Endothelial cell of umbilical vein (primary cell): ENCODE data around the gene SSH2. TPM values are rescaled to one million over a fixed set of nuclear protein-coding genes. Genes with fewer than 3 reads are reported as not detected.

Experiments used
- BruUV-seq: library from RNA; stranded (reverse); fragments of 400-500 nt; replicated peaks from 2 replicates; lab custom pipeline; 2021; lab: Mats Ljungman, UMichigan
- CTCF ChIA-PET: fragments of 300-600, 350-600 bp; sonication (Branson Sonifier 250); formaldehyde crosslinking; loops from one replicate; lab custom pipeline; 2021; ENCODE audit warnings: antibody characterized with exemption, inconsistent platforms; lab: Charles Lee
- POLR2A ChIA-PET: fragments of 300-600, 350-600 bp; sonication (Branson Sonifier 250); formaldehyde crosslinking; loops from one replicate; lab custom pipeline; 2021; ENCODE audit warnings: antibody characterized with exemption, inconsistent platforms; lab: Charles Lee
- DNase-seq: peaks from one replicate; pipeline ENCODE4 v3.0.0-alpha.2; 2011; ENCODE audit warnings: low read depth, low spot score
- FAIRE-seq: peaks from 2 replicates; lab custom pipeline; 2011; peaks lifted over from hg19 to GRCh38; lab: Jason Lieb, UNC
- H2AFZ ChIP-seq: 2 replicates; pipeline ENCODE4 v1.6.0; 2012; ENCODE audit warnings: low read depth, low read length, control low read depth, inconsistent platforms
- H3K27ac ChIP-seq: 2 replicates; pipeline ENCODE4 v1.5.1; 2011; ENCODE audit warnings: low read depth, mild to moderate bottlenecking, control low read depth, low read length, moderate library complexity; ENCODE audit not compliant: insufficient read depth
- H3K27me3 ChIP-seq, 2 experiments: 2 replicates each; pipeline versions ENCODE4 v1.6.0 to v1.6.1; 2011; ENCODE audit warnings: low read length in 2 of 2, mixed read lengths in 1 of 2; ENCODE audit not compliant: control insufficient read depth in 2 of 2, insufficient read depth in 2 of 2
- H3K36me3 ChIP-seq, 2 experiments: 2 replicates in 1 of 2; 3 replicates in 1 of 2; pipeline ENCODE4 v1.5.1; 2011; ENCODE audit warnings: low read length in 2 of 2, mild to moderate bottlenecking in 1 of 2, moderate library complexity in 1 of 2; ENCODE audit not compliant: control insufficient read depth in 2 of 2, insufficient read depth in 2 of 2; ENCODE audit errors: extremely low read depth in 1 of 2
- H3K4me1 ChIP-seq: 3 replicates; pipeline ENCODE4 v1.5.1; 2011; ENCODE audit warnings: mild to moderate bottlenecking, low read length; ENCODE audit not compliant: control insufficient read depth, insufficient read depth; ENCODE audit errors: extremely low read depth
- H3K4me2 ChIP-seq: 2 replicates; pipeline ENCODE4 v1.6.1; 2011; ENCODE audit warnings: low read length, control low read depth, mixed read lengths; ENCODE audit not compliant: insufficient read depth
- H3K4me3 ChIP-seq, 3 experiments: fragments of 200-600 bp in 1 of 3; sonication (generic), shearing (Covaris generic) in 1 of 3; replicated peaks in 1 of 3; 2 replicates each; pipeline ENCODE4 v1.5.1; 2011 to 2016; ENCODE audit warnings: control low read depth in 3 of 3, low read length in 3 of 3, mild to moderate bottlenecking in 2 of 3, inconsistent platforms in 1 of 3, low read depth in 1 of 3, moderate library complexity in 1 of 3; ENCODE audit not compliant: insufficient read depth in 1 of 3
- H3K79me2 ChIP-seq: 2 replicates; pipeline ENCODE4 v1.6.0; 2012; ENCODE audit warnings: low read length, inconsistent platforms; ENCODE audit not compliant: control insufficient read depth, insufficient read depth
- H3K9ac ChIP-seq: replicated peaks from 2 replicates; pipeline ENCODE3; 2011; ENCODE audit warnings: low read length, control low read depth; ENCODE audit not compliant: insufficient read depth; ENCODE audit errors: extremely low read depth
- H3K9me1 ChIP-seq: replicated peaks from 3 replicates; pipeline ENCODE4 v1.6.0; 2011; ENCODE audit warnings: mild to moderate bottlenecking, low read length; ENCODE audit not compliant: control insufficient read depth, insufficient read depth; ENCODE audit errors: extremely low read depth
- H3K9me3 ChIP-seq: replicated peaks from 2 replicates; pipeline ENCODE4 v1.5.1; 2012; ENCODE audit warnings: low read length, inconsistent platforms; ENCODE audit not compliant: control insufficient read depth, insufficient read depth
- H4K20me1 ChIP-seq: replicated peaks from 2 replicates; pipeline ENCODE3; 2011; ENCODE audit warnings: mild to moderate bottlenecking, low read length; ENCODE audit not compliant: control insufficient read depth, insufficient read depth; ENCODE audit errors: extremely low read depth
- CTCF ChIP-seq, 2 donors: IDR thresholded peaks; 1 replicate in 1 of 2; 2 replicates in 1 of 2; pipeline ENCODE4 v1.5.1; 2011; ENCODE audit warnings: low read length in 2 of 2, mild to moderate bottlenecking in 2 of 2, moderate library complexity in 2 of 2, control low read depth in 1 of 2, inconsistent platforms in 1 of 2, low read depth in 1 of 2; ENCODE audit not compliant: insufficient read depth in 1 of 2; ENCODE audit errors: extremely low read depth in 1 of 2
- EZH2 ChIP-seq: IDR thresholded peaks from 2 replicates; pipeline ENCODE4 v1.6.1; 2012; ENCODE audit warnings: borderline replicate concordance, low read depth, mild to moderate bottlenecking, moderate library complexity, low read length, inconsistent platforms; ENCODE audit not compliant: severe bottlenecking
- FOS ChIP-seq: IDR thresholded peaks from 2 replicates; pipeline ENCODE4 v1.6.1; 2011; ENCODE audit warnings: mild to moderate bottlenecking, low read length, moderate library complexity, borderline replicate concordance; ENCODE audit not compliant: insufficient read depth
- GATA2 ChIP-seq: IDR thresholded peaks from 2 replicates; pipeline ENCODE4 v1.7.0; 2011; ENCODE audit warnings: low read depth, mild to moderate bottlenecking, moderate library complexity, mixed read lengths, low read length; ENCODE audit not compliant: insufficient read length, insufficient read depth
- JUN ChIP-seq: IDR thresholded peaks from 2 replicates; pipeline ENCODE4 v1.6.1; 2011; ENCODE audit warnings: borderline replicate concordance, low read depth; ENCODE audit not compliant: insufficient read length, insufficient read depth
- MYC ChIP-seq: IDR thresholded peaks from one replicate; pipeline ENCODE4 v1.6.1; 2011; ENCODE audit warnings: mild to moderate bottlenecking, low read depth, low read length
- POLR2A ChIP-seq: IDR thresholded peaks from 2 replicates; pipeline ENCODE4 v1.6.1; 2012; ENCODE audit warnings: low read depth, mild to moderate bottlenecking, control low read depth, low read length
- POLR2AphosphoS5 ChIP-seq: IDR thresholded peaks from 2 replicates; pipeline ENCODE4 v1.6.1; 2012; ENCODE audit warnings: low read depth, mild to moderate bottlenecking, control low read depth, low read length, moderate library complexity; ENCODE audit not compliant: insufficient read depth
- dilution Hi-C: fragments of 300-500 bp; cut with MboI; formaldehyde crosslinking; loops from one replicate; pipeline ENCODE4 v1.15.0; 2019; ENCODE audit warnings: low sequenced_read_pairs; ENCODE audit not compliant: extremely low pct_ligation_motif_present
- intact Hi-C: fragments of 100-400 bp; cut with micrococcal nuclease; formaldehyde crosslinking; loops from one replicate; pipeline ENCODE4 v1.10.0; 2022
- polyA plus RNA-seq, 4 experiments: library from polyadenylated mRNA; depleted of rRNA in 3 of 4; stranded (reverse) in 3 of 4; unstranded in 1 of 4; fragments of >200 nt; gene quantifications; 2 replicates each; pipeline versions ENCODE4 v1.2.1 to v1.2.3, GENCODE V29; 2011 to 2012; ENCODE audit warnings: missing spikeins in 1 of 4
- total RNA-seq: library from RNA; stranded (reverse); gene quantifications from 2 replicates; pipeline ENCODE4 v1.2.3, GENCODE V29; 2021

The SSH2 gene
- total and polyA plus RNA-seq, 2 donors (not counting 3 experiments of a cell fraction or from before 2014, with no cell fraction given): 24.6 to 60.9 TPM

GRCh38 chr17:29873476-29873875 lies 56.6 kb downstream of the SSH2 start:
- Histone ChIP-seq H3K79me2 (peaks cover 9% of the 10 kb centered on the region), H3K9me1 (no peaks in the 10 kb centered on the region), H3K27ac (no peak overlapping the region), H3K36me3 (no peaks in the 10 kb centered on the region), H3K4me3 (no peak overlapping the region), H3K4me2 (no peak overlapping the region), H3K27me3 (no peaks in the 10 kb centered on the region), H4K20me1 (peaks cover 3% of the 10 kb centered on the region), H3K9me3 (no peaks in the 10 kb centered on the region), H3K9ac (no peak overlapping the region), H2AFZ (no peak overlapping the region), H3K4me1 (no peaks in the 10 kb centered on the region)
- CTCF ChIA-PET: interaction anchor here (0.7 to 1.6 kb wide), 6 partner anchors 57 to 305 kb away, joined by 3 to 5 read pairs (median 4); no protein-coding TSS in a partner anchor
- TF ChIP-seq POLR2AphosphoS5 (no peak), JUN (no peak), POLR2A (no peak), FOS (no peak)
- POLR2A ChIA-PET: no interaction called here
- BruUV-seq: no TSS peak
- intact Hi-C loops (no loop called here), dilution Hi-C loops (no loop called here)
- DNase-seq: no peak
- FAIRE-seq: no peak

DNA sequence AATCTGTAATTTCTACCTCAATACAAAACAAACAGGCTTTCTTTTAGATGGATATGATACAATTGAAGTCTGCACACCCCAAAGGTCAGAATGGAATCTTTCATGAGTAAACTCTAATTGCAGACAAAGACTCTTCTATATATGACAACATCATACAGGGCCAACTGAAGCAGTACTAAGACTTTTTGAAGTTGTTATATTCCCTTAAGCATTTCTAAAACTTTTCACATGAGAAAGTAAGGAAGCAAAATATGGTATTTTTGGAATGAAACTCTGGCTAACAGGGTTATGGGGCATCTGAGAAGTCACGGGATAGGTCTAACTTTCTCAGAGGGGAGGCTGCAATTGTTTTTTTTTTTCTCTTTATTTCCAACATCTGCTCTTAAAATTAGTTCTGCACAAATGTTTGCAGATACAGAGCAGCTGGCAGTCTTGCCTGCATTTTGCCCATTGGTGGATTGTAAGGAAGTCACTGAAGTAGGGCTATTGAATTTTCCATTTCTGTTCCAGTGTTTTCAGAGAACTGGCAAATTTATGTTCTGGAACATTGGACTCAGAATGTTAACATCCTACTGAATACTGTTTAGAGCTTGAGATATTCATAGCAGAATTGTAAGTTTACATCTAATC lies 59.1 kb downstream of the SSH2 start:
- DNase-seq (no peak), FAIRE-seq (no peak)
- BruUV-seq: no TSS peak
- H3K36me3 ChIP-seq: no peaks in the 10 kb centered on the region
- no peaks in the 10 kb centered on the region for H3K27me3 ChIP-seq
- no peaks in the 10 kb centered on the region for H3K9me3 ChIP-seq
- no peak overlapping the region for H3K9ac ChIP-seq
- no peak overlapping the region for H2AFZ ChIP-seq
- no peaks in the 10 kb centered on the region for H3K4me1 ChIP-seq
- ChIA-PET POLR2A (no interaction called here), CTCF (interaction anchor here (1.0 to 2.0 kb wide), 3 partner anchors 9 to 61 kb away, joined by 3 to 10 read pairs (median 4); no protein-coding TSS in a partner anchor)
- H3K27ac ChIP-seq: no peak overlapping the region
- no peak overlapping the region for H3K4me2 ChIP-seq
- no peak for TF ChIP-seq MYC
- TF ChIP-seq FOS: no peak
- TF ChIP-seq CTCF (IDR thresholded peaks at IDR 0.05; ENCODE audit: extremely low read depth in 1 of 2, insufficient read depth in 1 of 2, low read depth in 1 of 2, low read length in 2 of 2): no peak
- no peak for TF ChIP-seq JUN
- TF ChIP-seq GATA2: no peak
- TF ChIP-seq EZH2: no peak
- TF ChIP-seq POLR2AphosphoS5: no peak
- TF ChIP-seq POLR2A: no peak
- dilution Hi-C loops: no loop called here
- H3K79me2 ChIP-seq: peaks cover 7% of the 10 kb centered on the region
- H4K20me1 ChIP-seq: peaks cover 2% of the 10 kb centered on the region
- intact Hi-C loops: no loop called here
- H3K4me3 ChIP-seq: no peak overlapping the region
- no peaks in the 10 kb centered on the region for H3K9me1 ChIP-seq
